Lower leg skin (tissue), 3 donors: Measurements from ENCODE around the gene TRAPPC1.

Source experiments
- POLR2A ChIP-seq, 2 donors: fragments of 450-650 bp; IDR thresholded peaks; one replicate each; pipeline ENCODE4 v1.6.1; 2016 to 2017; ENCODE audit warnings: antibody characterized with exemption in 2 of 2, mild to moderate bottlenecking in 1 of 2, moderate library complexity in 1 of 2
- TF ChIP-seq, protein P1 (sequence below), 3 donors: fragments of 450-650 bp; IDR thresholded peaks; one replicate each; pipeline ENCODE4 v1.5.1; 2016; ENCODE audit warnings: antibody characterized with exemption in 3 of 3, mild to moderate bottlenecking in 3 of 3, moderate library complexity in 2 of 3

DNA sequence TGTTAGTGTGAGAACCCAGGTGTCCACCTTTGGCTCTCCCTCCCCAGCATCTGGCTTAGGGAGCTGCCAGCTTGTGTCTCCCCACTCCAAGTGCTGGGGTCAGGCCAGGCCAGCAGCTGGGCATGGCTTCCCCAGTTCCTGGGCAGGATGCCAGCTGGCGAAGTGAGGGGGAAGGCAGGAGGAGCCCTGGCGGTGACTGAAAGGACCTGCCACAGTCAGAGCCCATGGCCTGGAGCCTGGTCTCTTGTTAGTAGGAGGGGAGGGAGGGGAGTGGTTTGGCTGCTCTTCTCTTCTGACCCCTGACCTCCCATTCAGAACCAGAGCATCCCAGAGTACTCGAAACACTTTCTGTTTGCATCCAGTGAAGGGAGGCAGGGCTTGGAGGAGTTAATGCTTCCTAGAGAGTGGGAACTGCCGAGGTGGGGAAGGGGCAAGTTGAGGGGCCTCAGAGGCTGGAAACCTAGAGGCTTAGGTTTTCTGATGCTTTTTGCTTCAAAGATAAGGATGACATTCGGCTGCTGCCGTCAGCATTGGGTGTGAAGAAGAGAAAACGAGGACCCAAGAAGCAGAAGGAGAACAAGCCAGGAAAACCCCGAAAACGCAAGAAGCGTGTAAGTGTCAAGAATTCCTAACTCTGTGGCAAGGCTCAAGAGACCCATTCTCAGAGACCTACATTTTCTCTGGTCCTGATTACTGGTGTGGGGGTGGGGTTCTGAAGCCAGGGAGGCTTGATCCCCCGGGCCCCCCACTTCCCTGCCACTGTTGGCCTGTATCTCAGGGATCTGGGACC lies 42.4 kb downstream of the TRAPPC1 start:
- TF ChIP-seq, protein P1, sequence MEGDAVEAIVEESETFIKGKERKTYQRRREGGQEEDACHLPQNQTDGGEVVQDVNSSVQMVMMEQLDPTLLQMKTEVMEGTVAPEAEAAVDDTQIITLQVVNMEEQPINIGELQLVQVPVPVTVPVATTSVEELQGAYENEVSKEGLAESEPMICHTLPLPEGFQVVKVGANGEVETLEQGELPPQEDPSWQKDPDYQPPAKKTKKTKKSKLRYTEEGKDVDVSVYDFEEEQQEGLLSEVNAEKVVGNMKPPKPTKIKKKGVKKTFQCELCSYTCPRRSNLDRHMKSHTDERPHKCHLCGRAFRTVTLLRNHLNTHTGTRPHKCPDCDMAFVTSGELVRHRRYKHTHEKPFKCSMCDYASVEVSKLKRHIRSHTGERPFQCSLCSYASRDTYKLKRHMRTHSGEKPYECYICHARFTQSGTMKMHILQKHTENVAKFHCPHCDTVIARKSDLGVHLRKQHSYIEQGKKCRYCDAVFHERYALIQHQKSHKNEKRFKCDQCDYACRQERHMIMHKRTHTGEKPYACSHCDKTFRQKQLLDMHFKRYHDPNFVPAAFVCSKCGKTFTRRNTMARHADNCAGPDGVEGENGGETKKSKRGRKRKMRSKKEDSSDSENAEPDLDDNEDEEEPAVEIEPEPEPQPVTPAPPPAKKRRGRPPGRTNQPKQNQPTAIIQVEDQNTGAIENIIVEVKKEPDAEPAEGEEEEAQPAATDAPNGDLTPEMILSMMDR (IDR thresholded peaks at IDR 0.05), result no peak
- TF ChIP-seq POLR2A (IDR thresholded peaks at IDR 0.05), result no peak
